ENCODE results near the gene TNFSF12.

TNFSF12 gene

DNA sequence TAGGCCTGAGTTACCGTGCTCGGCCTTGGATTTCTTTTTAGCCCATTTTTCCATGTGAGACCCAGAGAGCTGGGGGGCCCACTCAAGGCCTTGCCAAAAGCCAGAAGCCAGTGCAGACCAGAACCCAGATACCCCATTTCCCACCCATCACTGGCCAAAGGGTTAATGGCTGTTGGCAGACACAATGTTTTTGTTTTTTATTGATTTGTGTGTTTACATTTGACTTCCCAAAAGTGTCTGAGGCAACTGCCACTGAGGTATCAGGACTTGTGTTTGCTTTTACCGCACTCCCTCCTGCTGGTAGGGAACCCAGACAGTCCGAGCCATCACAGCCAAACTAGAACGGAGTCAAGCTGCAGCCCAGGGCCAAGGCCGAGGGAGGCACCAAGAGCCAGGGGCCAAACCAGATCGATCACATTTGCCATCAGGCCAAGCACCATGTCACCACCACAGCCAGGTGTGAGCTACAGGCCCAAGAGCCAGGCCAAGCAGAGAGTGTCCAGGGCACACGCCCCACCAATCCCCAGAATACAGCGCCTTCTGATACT is 7.7 kb upstream of the TNFSF12 start:
- no peak for DNase-seq

DNA sequence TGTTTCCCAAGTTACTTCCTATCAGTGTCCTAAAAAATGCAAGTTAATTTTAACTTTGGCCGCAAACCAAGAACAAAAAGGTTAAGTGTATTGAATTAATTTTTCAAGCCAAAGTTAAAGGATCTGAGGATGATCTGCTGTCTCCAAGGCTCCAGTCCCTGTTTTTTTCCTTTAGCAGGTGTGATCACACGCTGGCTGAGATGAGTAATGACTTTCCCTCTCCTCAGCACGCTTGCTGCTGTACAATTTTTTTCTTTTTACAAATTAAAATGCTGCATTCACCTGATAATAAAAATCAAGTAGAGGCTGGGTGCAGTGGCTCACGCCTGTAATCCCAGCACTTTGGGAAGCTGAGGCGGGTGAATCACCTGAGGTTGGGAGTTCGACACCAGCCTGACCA is 3.9 kb upstream of the TNFSF12 start:
- DNase-seq: peak in 1 of 51 donors; percentile 26

- DNase-seq: peak in 4 of 51 donors; percentile 34 to 58 (median 44)
Observed at GRCh38 chr17:7549401-7550055, 670 bp downstream of the TNFSF12 start.

DNA sequence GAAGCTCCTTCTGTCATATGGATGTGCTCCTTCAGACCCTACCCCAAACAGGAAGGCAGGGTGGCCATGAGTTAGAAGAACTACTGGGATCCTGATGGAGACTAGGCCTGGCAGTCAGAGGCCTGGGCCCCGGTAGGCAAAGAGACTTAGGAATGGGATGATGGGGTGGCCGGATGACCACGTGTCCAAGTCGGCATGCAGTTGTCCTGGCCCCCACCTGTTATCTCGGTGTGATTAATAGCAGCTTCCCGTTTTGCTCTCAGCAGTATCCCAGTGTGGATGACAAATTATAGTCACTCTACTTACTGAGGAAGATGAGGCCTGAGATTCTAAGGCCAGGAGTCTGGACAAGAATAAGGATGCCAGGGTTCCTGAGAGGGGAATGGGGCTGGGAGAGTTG is 1.5 kb downstream of the TNFSF12 start:
- no peak for DNase-seq

DNA sequence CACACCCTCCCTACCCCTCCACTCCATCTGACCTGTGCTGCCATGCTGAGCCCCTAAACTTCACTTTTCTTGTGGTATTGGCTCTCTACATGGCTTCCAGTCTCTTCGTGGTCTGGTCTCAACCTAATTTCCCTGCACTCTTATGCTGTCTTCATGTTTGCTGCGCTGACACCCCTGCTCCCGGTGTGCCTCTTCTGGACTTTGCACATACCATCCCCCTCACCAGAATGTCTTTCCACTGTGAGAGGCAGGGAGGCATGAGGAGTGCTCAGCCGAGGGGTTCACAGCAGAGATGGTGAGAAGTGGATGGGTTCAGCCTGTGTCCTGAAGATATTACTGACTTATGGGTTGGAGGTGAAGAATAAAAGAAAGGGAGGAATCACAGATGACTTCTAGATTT is 2.5 kb downstream of the TNFSF12 start:
- no peak for DNase-seq

- DNase-seq: peak in 3 of 51 donors; percentile 7 to 15 (median 15)
Observed at GRCh38 chr17:7552621-7553051, 3.8 kb downstream of the TNFSF12 start.

GRCh38 chr17:7553356-7553755 is 4.5 kb downstream of the TNFSF12 start:
- DNase-seq: no peak

DNA sequence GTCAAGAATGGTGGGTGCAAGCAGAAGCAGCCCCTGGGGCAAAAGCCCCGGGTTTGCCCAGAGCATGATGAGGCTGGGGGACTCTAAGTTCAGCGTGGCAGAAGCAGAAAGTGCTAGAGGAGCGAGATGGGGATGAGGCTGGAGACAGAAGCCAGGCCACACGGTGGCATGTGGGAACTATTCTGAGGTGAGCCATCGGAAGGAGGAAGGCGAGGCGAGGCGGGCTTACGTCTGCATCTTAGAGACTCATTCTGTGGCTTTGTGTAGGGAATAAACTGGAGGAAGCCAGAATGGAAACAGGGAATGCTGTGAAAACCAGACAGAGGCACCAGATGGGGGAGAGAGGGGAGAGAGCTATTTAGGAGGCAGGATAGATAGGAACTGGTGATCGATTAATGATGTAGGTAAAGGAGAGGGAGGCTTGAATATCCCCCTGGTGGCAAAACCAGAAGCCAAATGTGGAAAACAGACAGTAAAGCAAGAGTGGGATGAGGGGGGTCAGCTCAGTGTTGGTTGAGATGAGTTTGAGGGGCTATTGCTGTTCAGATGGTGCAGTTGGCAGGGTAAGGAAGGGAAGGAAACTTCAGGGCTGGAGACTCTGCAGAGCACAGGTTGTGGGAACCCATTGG is 6.6 kb downstream of the TNFSF12 start:
- no peak for DNase-seq

GRCh38 chr17:7556627-7557026 is 7.8 kb downstream of the TNFSF12 start:
- no peak for DNase-seq

DNA sequence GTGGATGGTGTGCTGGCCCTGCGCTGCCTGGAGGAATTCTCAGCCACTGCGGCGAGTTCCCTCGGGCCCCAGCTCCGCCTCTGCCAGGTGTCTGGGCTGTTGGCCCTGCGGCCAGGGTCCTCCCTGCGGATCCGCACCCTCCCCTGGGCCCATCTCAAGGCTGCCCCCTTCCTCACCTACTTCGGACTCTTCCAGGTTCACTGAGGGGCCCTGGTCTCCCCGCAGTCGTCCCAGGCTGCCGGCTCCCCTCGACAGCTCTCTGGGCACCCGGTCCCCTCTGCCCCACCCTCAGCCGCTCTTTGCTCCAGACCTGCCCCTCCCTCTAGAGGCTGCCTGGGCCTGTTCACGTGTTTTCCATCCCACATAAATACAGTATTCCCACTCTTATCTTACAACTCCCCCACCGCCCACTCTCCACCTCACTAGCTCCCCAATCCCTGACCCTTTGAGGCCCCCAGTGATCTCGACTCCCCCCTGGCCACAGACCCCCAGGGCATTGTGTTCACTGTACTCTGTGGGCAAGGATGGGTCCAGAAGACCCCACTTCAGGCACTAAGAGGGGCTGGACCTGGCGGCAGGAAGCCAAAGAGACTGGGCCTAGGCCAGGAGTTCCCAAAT is 8.4 kb downstream of the TNFSF12 start:
- DNase-seq: no peak

GRCh38 chr17:7557775-7558543 is 9.1 kb downstream of the TNFSF12 start:
- DNase-seq: peak in 41 of 51 donors; percentile 27 to 93 (median 73)

DNA sequence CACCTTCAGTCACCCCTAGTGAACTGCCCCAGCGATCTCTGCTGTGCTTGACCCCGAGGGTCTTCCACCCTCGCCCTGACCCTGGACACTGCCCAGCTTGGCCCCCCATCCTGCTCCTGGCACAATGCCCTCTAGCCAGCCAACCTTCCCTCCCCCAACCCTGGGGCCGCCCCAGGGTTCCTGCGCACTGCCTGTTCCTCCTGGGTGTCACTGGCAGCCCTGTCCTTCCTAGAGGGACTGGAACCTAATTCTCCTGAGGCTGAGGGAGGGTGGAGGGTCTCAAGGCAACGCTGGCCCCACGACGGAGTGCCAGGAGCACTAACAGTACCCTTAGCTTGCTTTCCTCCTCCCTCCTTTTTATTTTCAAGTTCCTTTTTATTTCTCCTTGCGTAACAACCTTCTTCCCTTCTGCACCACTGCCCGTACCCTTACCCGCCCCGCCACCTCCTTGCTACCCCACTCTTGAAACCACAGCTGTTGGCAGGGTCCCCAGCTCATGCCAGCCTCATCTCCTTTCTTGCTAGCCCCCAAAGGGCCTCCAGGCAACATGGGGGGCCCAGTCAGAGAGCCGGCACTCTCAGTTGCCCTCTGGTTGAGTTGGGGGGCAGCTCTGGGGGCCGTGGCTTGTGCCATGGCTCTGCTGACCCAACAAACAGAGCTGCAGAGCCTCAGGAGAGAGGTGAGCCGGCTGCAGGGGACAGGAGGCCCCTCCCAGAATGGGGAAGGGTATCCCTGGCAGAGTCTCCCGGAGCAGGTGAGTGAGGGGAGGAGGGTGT is 9.9 kb downstream of the TNFSF12 start, which contains the start of gene TNFSF13:
Gene TNFSF13, plus strand, starts transcription at position 207 of the 776 bp plus-strand sequence. Its CDS starts 290 bp downstream, at position 497.
- DNase-seq: peak in 22 of 51 donors; percentile 16 to 83 (median 61)

DNA sequence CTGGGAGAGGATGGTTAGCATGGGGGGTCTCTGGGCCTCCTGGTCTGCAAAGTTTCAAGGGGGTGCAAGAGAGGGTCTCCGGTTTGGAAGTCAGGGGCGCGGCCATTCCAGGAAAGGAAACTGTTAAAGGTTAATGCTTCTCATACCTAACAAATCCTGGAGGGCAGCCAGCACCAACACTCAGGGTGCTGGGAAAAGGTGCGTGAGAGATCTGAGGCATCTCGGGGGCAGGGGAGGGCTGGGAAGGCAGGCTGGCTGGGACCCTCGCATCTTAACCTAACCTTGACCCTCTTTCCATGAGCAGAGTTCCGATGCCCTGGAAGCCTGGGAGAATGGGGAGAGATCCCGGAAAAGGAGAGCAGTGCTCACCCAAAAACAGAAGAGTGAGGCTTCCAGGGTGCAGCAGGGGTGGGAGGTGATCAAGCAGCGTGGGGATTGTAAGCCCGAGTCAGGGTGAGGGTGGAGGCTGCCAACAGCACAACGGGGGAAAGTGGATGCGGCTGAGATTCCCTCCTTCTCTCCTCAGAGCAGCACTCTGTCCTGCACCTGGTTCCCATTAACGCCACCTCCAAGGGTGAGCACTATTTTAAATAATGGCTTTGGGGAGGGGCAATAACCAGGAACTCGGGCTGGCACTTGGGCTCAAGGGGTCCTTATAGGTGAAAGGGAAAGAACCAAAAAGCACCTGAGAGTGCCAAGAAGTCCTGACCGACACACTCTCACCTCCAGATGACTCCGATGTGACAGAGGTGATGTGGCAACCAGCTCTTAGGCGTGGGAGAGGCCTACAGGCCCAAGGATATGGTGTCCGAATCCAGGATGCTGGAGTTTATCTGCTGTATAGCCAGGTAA is 10.7 kb downstream of the TNFSF12 start:
- DNase-seq: peak in 1 of 51 donors; percentile 24

GRCh38 chr17:7560172-7561027 is 11.5 kb downstream of the TNFSF12 start:
- peak in 10 of 51 donors; percentile 9 to 68 (median 28) for DNase-seq

DNA sequence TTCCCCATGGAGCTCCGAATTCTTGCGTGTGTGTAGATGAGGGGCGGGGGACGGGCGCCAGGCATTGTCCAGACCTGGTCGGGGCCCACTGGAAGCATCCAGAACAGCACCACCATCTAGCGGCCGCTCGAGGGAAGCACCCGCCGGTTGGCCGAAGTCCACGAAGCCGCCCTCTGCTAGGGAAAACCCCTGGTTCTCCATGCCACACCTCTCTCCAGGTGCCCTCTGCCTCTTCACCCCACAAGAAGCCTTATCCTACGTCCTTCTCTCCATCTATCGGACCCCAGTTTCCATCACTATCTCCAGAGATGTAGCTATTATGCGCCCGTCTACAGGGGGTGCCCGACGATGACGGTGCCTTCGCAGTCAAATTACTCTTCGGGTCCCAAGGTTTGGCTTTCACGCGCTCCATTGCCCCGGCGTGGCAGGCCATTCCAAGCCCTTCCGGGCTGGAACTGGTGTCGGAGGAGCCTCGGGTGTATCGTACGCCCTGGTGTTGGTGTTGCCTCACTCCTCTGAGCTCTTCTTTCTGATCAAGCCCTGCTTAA is 12.2 kb downstream of the TNFSF12 start:
- peak in 46 of 51 donors; percentile 34 to 90 (median 78) for DNase-seq

DNA sequence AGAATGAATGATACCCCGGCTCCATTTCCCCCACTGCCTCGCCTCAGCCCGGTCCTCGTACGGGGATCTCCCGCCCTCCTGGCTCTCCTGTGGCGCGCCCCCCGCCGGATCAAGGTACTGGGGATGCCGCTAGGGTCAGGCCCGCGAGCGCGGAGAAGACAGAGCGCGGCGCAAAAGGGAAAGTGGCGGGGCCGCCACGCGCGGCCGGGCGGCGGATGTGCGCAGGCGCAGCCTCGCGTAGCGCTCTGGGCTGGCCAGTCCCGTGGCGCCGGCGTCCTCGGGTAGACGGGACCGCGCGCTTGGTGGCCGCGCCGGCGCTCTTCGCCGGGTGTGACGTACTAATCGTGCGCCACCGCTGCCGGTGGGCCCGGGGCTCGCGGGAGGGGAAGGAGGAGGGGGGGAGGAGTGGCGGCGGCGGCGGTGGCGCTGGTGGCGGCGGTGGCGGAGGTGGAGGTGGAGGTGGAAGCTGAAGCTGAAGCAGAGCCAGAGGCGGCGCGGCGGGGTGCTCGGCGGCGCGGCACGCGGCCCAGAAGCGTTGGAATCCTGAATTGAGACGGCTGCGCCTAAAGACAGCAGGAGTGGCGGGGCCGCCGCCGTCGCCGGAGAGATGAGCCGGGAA is 12.8 kb downstream of the TNFSF12 start, which contains the start of gene SENP3:
Gene SENP3, plus strand, starts transcription at position 331 of the 619 bp plus-strand sequence. CDS start 1,158 bp downstream, outside the sequence.
- peak in 49 of 51 donors; percentile 53 to 93 (median 83) for DNase-seq

- DNase-seq: no peak
Observed at GRCh38 chr17:7562208-7562605, 13.3 kb downstream of the TNFSF12 start.
